Activated CD8-positive, alpha-beta T cell treated with anti-CD3 and anti-CD28 coated beads, Interleukin-2, amount 10 ng/mL, durations not matched to agents 7 days and 5 days (primary cell): ENCODE data around the gene GET3. TPM values are rescaled to one million over a fixed set of nuclear protein-coding genes. Genes with fewer than 3 reads are reported as not detected.
"Not testable (repeated sequence)": the region's sequence is repeated elsewhere in the genome, so short reads cannot be mapped to it uniquely, and the experiment has no call there.

ENCODE experiments used
- ATAC-seq: fragments of 150-1000 bp; cut with Tn5 transposase; one replicate; pipeline ENCODE4 v1.10.0; 2021; ENCODE audit warnings: moderate library complexity
- CTCF ChIA-PET: fragments of 350-600 bp; sonication (Branson Sonifier 250); formaldehyde crosslinking; loops from one replicate; lab custom pipeline; 2021; ENCODE audit warnings: antibody characterized with exemption; lab: Charles Lee
- POLR2A ChIA-PET: fragments of 350-600 bp; sonication (Branson Sonifier 250); formaldehyde crosslinking; loops from one replicate; lab custom pipeline; 2021; ENCODE audit warnings: antibody characterized with exemption; lab: Charles Lee
- DNase-seq: peaks from one replicate; pipeline ENCODE4 v3.0.0-alpha.2; 2020
- H3K27ac Mint-ChIP-seq: one replicate; pipeline ENCODE4 v1.8.0; 2021; ENCODE audit warnings: mild to moderate bottlenecking, mixed read lengths
- H3K27me3 Mint-ChIP-seq: one replicate; pipeline ENCODE4 v1.8.0; 2021; ENCODE audit warnings: low read depth, mixed read lengths
- H3K36me3 Mint-ChIP-seq: one replicate; pipeline ENCODE4 v1.8.0; 2021; ENCODE audit warnings: low read depth, mixed read lengths
- H3K4me1 Mint-ChIP-seq: one replicate; pipeline ENCODE4 v1.8.0; 2021; ENCODE audit warnings: low read depth, mixed read lengths
- H3K4me3 Mint-ChIP-seq: one replicate; pipeline ENCODE4 v1.8.0; 2021; ENCODE audit warnings: mild to moderate bottlenecking, mixed read lengths
- H3K9me3 Mint-ChIP-seq: one replicate; pipeline ENCODE4 v1.8.0; 2022; ENCODE audit warnings: mixed read lengths; ENCODE audit not compliant: insufficient read depth
- total RNA-seq, 2 experiments: library from RNA; stranded (reverse); gene quantifications; one replicate each; pipeline ENCODE4 v1.2.3, GENCODE V29; 2021

Gene GET3
- 10 to 100 TPM; 66.8 to 71.5 TPM for total RNA-seq

DNA sequence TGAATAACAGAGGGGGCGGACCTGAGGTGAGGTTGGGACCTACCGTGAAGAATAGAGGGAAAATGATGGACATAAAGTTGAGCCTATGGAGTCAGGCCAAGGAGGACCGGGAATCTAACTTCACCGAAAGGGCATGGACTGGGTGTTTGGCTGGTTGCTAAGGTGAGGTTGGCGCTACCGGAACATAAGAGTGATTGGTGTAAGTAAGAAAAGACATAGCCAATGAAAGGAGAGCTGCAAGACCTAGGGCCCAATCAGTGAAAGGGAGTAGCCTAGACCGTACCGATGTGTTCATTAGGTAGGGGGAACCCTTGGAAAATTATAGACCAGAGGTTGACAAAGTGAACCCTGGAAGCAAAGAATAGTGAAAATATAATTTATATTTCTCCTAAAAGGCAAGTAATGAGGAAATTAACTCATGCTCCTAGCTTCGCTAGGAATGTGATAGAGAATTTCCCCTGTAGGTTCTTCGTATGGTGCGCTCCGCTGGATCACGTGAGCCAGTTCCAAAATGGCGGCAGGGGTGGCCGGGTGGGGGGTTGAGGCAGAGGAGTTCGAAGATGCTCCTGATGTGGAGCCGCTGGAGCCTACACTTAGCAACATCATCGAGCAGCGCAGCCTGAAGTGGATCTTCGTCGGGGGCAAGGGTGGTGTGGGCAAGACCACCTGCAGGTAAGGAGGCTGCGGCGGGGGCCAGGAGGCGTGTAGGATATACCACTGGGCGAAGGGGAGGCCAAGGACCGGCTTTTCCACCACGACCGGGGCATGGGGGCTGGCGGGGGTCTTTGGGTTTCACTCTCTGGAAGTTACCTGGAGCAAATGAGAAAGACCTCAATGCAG is at the start of gene GET3:
GET3 (plus strand) TSS at position 503 of the 840 bp plus-strand sequence; CDS start at position 512, 9 bp downstream.
- CTCF ChIA-PET, result interaction anchor here (0.8 to 11.4 kb wide), 7 partner anchors 9 to 110 kb away, joined by 3 to 204 read pairs (median 4); no protein-coding TSS in a partner anchor
- POLR2A ChIA-PET, result interaction anchor here (0.8 to 9.0 kb wide), 8 partner anchors 10 to 153 kb away, joined by 3 to 109 read pairs (median 4); partner anchors contain the start of genes GCDH and TNPO2
- no peaks in the 10 kb centered on the region for H3K27me3 Mint-ChIP-seq

GRCh38 chr19:12689012-12689411 is 48.3 kb upstream of the GET3 start:
- DNase-seq, result no peak
- no peak overlapping the region for H3K27ac Mint-ChIP-seq
- ChIA-PET CTCF (no interaction called here), POLR2A (no interaction called here)
- H3K36me3 Mint-ChIP-seq, result no peaks in the 10 kb centered on the region
- H3K27me3 Mint-ChIP-seq, result no peaks in the 10 kb centered on the region
- no peak overlapping the region for H3K4me3 Mint-ChIP-seq
- H3K4me1 Mint-ChIP-seq, result no peaks in the 10 kb centered on the region
- H3K9me3 Mint-ChIP-seq, result no peaks in the 10 kb centered on the region
- no peak for ATAC-seq

More for the DNA sequence above, at the start of gene GET3:
- no peaks in the 10 kb centered on the region for H3K9me3 Mint-ChIP-seq
- peak within 1 kb of the TSS; percentile 100 for H3K4me3 Mint-ChIP-seq
- peak; percentile 85 for ATAC-seq
- peak; percentile 89 for DNase-seq
- peak within 1 kb of the TSS; percentile 98 for H3K27ac Mint-ChIP-seq
- H3K36me3 Mint-ChIP-seq, result peaks cover 28% of the 10 kb centered on the region
- peaks cover 43% of the 10 kb centered on the region for H3K4me1 Mint-ChIP-seq

- Mint-ChIP-seq H3K27me3 (no peaks in the 10 kb centered on the region), H3K4me3 (no peak overlapping the region), H3K36me3 (no peaks in the 10 kb centered on the region), H3K9me3 (no peaks in the 10 kb centered on the region), H3K27ac (no peak overlapping the region), H3K4me1 (peaks cover 6% of the 10 kb centered on the region)
- POLR2A ChIA-PET, result no interaction called here
- CTCF ChIA-PET, result no interaction called here
- no peak for DNase-seq
- ATAC-seq, result no peak
These were observed 47.6 kb upstream of the GET3 start for GRCh38 chr19:12689581-12690216.

DNA sequence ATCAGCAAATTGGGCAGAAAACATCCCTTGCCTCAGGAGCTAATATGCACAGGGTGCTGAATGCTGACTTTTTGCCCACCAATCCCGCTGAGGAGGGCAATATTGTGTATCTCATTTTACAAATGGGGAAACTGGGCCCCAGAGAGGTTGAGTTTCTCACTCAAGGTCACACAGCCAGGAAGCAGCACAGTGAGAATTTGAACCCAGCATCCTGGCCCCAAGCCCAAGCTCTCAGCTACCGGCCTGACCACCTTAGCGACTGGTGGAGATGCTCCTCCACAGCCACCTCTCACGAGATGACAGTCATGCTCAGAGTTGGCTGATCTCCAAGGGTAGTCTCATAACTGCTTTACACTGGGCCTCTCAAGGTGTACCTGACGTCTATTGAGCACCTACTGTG is 44.3 kb upstream of the GET3 start:
- Mint-ChIP-seq H3K9me3 (no peaks in the 10 kb centered on the region), H3K4me1 (peaks cover 23% of the 10 kb centered on the region), H3K36me3 (peaks cover 3% of the 10 kb centered on the region), H3K27ac (no peak overlapping the region), H3K27me3 (no peaks in the 10 kb centered on the region), H3K4me3 (no peak overlapping the region)
- ChIA-PET CTCF (interaction anchor here (1.1 to 1.2 kb wide), 2 partner anchors 17 to 390 kb away, joined by 3 read pairs; no protein-coding TSS in a partner anchor), POLR2A (interaction anchor here (1.0 kb wide), 1 partner anchor 30 kb away, joined by 4 read pairs; no protein-coding TSS in a partner anchor)
- DNase-seq, result no peak
- ATAC-seq, result no peak

- Mint-ChIP-seq H3K4me1 (peaks cover 26% of the 10 kb centered on the region), H3K9me3 (no peaks in the 10 kb centered on the region), H3K36me3 (peaks cover 10% of the 10 kb centered on the region), H3K27ac (no peak overlapping the region), H3K4me3 (no peak overlapping the region), H3K27me3 (no peaks in the 10 kb centered on the region)
- no peak for ATAC-seq
- DNase-seq, result no peak
- ChIA-PET CTCF (interaction anchor here (2.4 kb wide), 1 partner anchor 22 kb away, joined by 13 read pairs; no protein-coding TSS in a partner anchor), POLR2A (interaction anchor here (0.7 to 2.4 kb wide), 2 partner anchors 9 to 13 kb away, joined by 3 to 18 read pairs; partner anchors contain the start of gene DHPS)
These were observed 42.7 kb upstream of the GET3 start for GRCh38 chr19:12694641-12695040.

DNA sequence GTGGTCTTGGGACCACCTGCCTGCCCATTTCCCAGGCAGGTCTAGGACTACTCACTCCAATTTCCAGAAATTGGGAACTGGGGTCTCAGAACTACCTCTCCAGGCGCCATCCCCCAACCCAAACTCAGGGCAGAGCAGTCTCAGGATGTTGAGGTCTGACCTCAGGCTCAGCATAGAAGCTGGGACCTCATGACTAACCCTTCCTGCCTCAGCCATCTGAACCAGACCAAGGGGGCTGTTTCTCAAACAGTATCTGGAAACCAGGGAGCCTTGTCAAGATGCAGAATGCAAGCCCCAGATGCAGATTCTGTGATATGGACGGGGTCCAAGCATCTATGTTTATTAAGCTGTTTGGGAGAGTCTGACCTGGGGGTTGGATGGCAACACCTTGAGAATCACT is 42.2 kb upstream of the GET3 start:
- Mint-ChIP-seq H3K4me1 (peaks cover 26% of the 10 kb centered on the region), H3K27ac (peak overlapping the region; percentile 28), H3K27me3 (no peaks in the 10 kb centered on the region), H3K36me3 (peaks cover 13% of the 10 kb centered on the region), H3K9me3 (no peaks in the 10 kb centered on the region), H3K4me3 (peak overlapping the region; percentile 49)
- DNase-seq (no peak), ATAC-seq (no peak)
- ChIA-PET CTCF (interaction anchor here (0.7 to 2.4 kb wide), 2 partner anchors 23 to 25 kb away, joined by 4 to 13 read pairs; no protein-coding TSS in a partner anchor), POLR2A (interaction anchor here (0.5 to 2.6 kb wide), 6 partner anchors 9 to 244 kb away, joined by 3 to 18 read pairs (median 4); partner anchors contain the start of genes CALR, DHPS and TRIR)

- no peaks in the 10 kb centered on the region for H3K9me3 Mint-ChIP-seq
- peak overlapping the region; percentile 81 for H3K27ac Mint-ChIP-seq
- ATAC-seq, result no peak
- ChIA-PET POLR2A (interaction anchor here (0.5 to 2.6 kb wide), 6 partner anchors 9 to 243 kb away, joined by 3 to 18 read pairs (median 4); partner anchors contain the start of genes CALR, DHPS and TRIR), CTCF (interaction anchor here (0.7 to 2.4 kb wide), 3 partner anchors 19 to 24 kb away, joined by 3 to 13 read pairs (median 4); no protein-coding TSS in a partner anchor)
- H3K4me3 Mint-ChIP-seq, result peak overlapping the region; percentile 89
- H3K36me3 Mint-ChIP-seq, result peaks cover 14% of the 10 kb centered on the region
- H3K4me1 Mint-ChIP-seq, result peaks cover 26% of the 10 kb centered on the region
- DNase-seq, result no peak
- no peaks in the 10 kb centered on the region for H3K27me3 Mint-ChIP-seq
These were observed 41.8 kb upstream of the GET3 start for GRCh38 chr19:12695514-12695913.

DNA sequence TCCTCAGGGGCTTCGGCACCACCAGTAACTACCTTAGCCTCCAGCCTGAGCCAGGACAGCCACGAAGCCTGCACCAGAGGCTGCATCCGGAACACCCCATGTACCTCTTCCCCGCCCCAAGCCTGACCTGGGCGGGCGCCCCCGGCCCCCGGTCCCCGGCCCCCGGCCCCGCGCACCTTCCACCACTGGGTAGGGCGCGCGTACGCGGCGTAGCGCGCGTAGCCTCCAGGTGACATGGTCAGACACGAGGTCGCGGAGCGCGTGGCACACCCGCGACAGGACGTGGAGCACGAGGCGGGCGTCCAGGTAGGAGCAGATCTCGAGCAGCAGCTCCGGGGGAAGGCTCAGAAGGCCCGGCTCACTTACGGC is 41.3 kb upstream of the GET3 start:
- no peaks in the 10 kb centered on the region for H3K27me3 Mint-ChIP-seq
- ChIA-PET CTCF (interaction anchor here (1.1 to 2.4 kb wide), 5 partner anchors 19 to 100 kb away, joined by 3 to 13 read pairs (median 4); partner anchors contain the start of gene TRIR), POLR2A (interaction anchor here (0.6 to 2.6 kb wide), 10 partner anchors 10 to 107 kb away, joined by 3 to 18 read pairs (median 5); partner anchors contain the start of genes DHPS and TRIR)
- peaks cover 19% of the 10 kb centered on the region for H3K36me3 Mint-ChIP-seq
- ATAC-seq (peak; percentile 29), DNase-seq (no peak)
- peak overlapping the region; percentile 89 for H3K4me3 Mint-ChIP-seq
- H3K4me1 Mint-ChIP-seq, result peaks cover 26% of the 10 kb centered on the region
- H3K9me3 Mint-ChIP-seq, result no peaks in the 10 kb centered on the region
- H3K27ac Mint-ChIP-seq, result peak overlapping the region; percentile 98

GRCh38 chr19:12696366-12697335 is 40.6 kb upstream of the GET3 start, which contains the start of gene FBXW9:
Gene FBXW9, minus strand, starts transcription at chr19:12696631. Its CDS starts 50 bp downstream, at chr19:12696581.
- ATAC-seq, result peak; percentile 90
- no peaks in the 10 kb centered on the region for H3K9me3 Mint-ChIP-seq
- peaks cover 24% of the 10 kb centered on the region for H3K36me3 Mint-ChIP-seq
- ChIA-PET POLR2A (interaction anchor here (0.6 to 2.6 kb wide), 10 partner anchors 10 to 106 kb away, joined by 3 to 18 read pairs (median 5); partner anchors contain the start of genes DHPS and TRIR), CTCF (interaction anchor here (1.0 to 2.4 kb wide), 7 partner anchors 20 to 151 kb away, joined by 3 to 13 read pairs (median 3); partner anchors contain the start of gene TRIR)
- H3K27ac Mint-ChIP-seq, result peak within 1 kb of the TSS; percentile 98
- peak; percentile 98 for DNase-seq
- peaks cover 26% of the 10 kb centered on the region for H3K4me1 Mint-ChIP-seq
- peak within 1 kb of the TSS; percentile 89 for H3K4me3 Mint-ChIP-seq
- H3K27me3 Mint-ChIP-seq, result no peaks in the 10 kb centered on the region

DNA sequence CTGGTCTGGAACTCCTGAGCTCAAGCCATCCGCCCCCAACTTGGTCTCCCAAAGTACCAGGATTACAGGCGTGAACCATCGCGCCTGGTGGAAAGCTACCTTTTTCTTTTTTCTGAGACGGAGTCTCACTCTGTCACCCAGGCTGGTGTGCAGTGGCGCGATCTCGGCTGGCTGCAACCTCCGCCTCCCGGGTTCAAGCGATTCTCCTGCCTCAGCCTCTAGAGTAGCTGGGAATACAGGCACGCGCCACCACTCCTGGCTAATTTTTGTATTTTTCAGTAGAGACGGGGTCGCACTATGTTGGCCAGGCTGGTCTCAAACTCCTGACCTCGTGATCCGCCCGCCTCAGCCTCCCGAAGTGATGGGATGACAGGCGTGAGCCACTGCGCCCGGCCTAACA is 39.9 kb upstream of the GET3 start:
- ChIA-PET CTCF (interaction anchor here (1.0 to 2.4 kb wide), 4 partner anchors 25 to 151 kb away, joined by 3 to 13 read pairs (median 6); partner anchors contain the start of gene TRIR), POLR2A (interaction anchor here (1.5 to 2.6 kb wide), 3 partner anchors 11 to 24 kb away, joined by 5 to 8 read pairs (median 5); no protein-coding TSS in a partner anchor)
- H3K4me1 Mint-ChIP-seq, result peaks cover 26% of the 10 kb centered on the region
- peak overlapping the region; percentile 45 for H3K4me3 Mint-ChIP-seq
- peaks cover 26% of the 10 kb centered on the region for H3K36me3 Mint-ChIP-seq
- not testable (repeated sequence) for DNase-seq, H3K9me3 Mint-ChIP-seq, ATAC-seq, H3K27me3 Mint-ChIP-seq
- H3K27ac Mint-ChIP-seq, result peak overlapping the region; percentile 67
